Pancreas (tissue), 10 donors: ENCODE measurements around the gene ADAMTS19. TPM values are rescaled to one million over a fixed set of nuclear protein-coding genes. Genes with fewer than 3 reads are reported as not detected.
"Not testable (repeated sequence)": the region's sequence is repeated elsewhere in the genome, so short reads cannot be mapped to it uniquely, and the experiment has no call there.

Source experiments
- ATAC-seq, 4 donors: fragments of 200-7000 bp; cut with Tn5 transposase; one replicate each; pipeline versions ENCODE4 v1.8.0 to v1.9.1; 2020; ENCODE audit warnings: mild to moderate bottlenecking in 4 of 4, moderate library complexity in 4 of 4
- DNase-seq, 6 donors: peaks; one replicate each; pipeline ENCODE4 v3.0.0-alpha.2; 2020
- FAIRE-seq: peaks from 2 replicates; lab custom pipeline; 2012; peaks lifted over from hg19 to GRCh38; lab: Jason Lieb, UNC
- H3K27ac ChIP-seq, 4 donors: fragments of 200-600 bp; sonication (generic); 1 replicate in 3 of 4; 2 replicates in 1 of 4; pipeline versions ENCODE4 v1.5.0 to v1.8.0; 2020
- H3K27me3 ChIP-seq, 4 donors: fragments of 200-600 bp; one replicate each; pipeline ENCODE4 v1.8.0; 2021
- H3K36me3 ChIP-seq, 3 donors: fragments of 200-600 bp; sonication (generic) in 1 of 3; one replicate each; pipeline versions ENCODE4 v1.5.0 to v1.8.0; 2020 to 2021
- H3K4me1 ChIP-seq, 3 donors: fragments of 200-600 bp; one replicate each; pipeline ENCODE4 v1.8.0; 2021
- H3K4me3 ChIP-seq, 4 donors: fragments of 200-600 bp; sonication (generic) in 2 of 4; one replicate each; pipeline versions ENCODE4 v1.5.0 to v1.8.0; 2020 to 2021
- H3K9me3 ChIP-seq, 4 donors: fragments of 200-600 bp; one replicate each; pipeline ENCODE4 v1.8.0; 2021
- WGBS, 2 donors: extraction: QIAGEN DNeasy Blood & Tissue Kit; methylation state at CpG; one replicate each; pipeline ENCODE4 v1.1.7; 2013; 5-methylcytosine and 5-hydroxymethylcytosine counted together
- intact Hi-C, 3 donors: fragments of 100-400 bp; cut with DNase I; formaldehyde crosslinking; loops; one replicate each; pipeline versions ENCODE4 v1.11.1 to v1.14.2; 2022
- polyA plus RNA-seq, 2 donors: library from polyadenylated mRNA; stranded (reverse); fragments of 200-250 nt; gene quantifications; one replicate each; pipeline ENCODE4 v1.2.3, GENCODE V29; 2013
- total RNA-seq, 6 donors: library from RNA; stranded (reverse); fragmentation: NEBNext Ultra II Directional in 4 of 6; extraction: Animal tissue kit (Norgen Biotek cat#: 25700) in 4 of 6; gene quantifications; one replicate each; pipeline versions ENCODE4 v1.2.1 to v1.2.4, GENCODE V29; 2021 to 2023
- TF ChIP-seq, protein P1 (sequence below), 4 donors: fragments of 200-600 bp; sonication (generic) in 3 of 4; IDR thresholded peaks; one replicate each; pipeline versions ENCODE4 v1.5.0 to v1.8.0; 2021; ENCODE audit warnings: antibody characterized with exemption in 4 of 4
- donor health status: healthy with polysubstance abuse.
- donor health status: DM: no; HTN: no; CAD: no; lungs with moderate emphysema.
- donor health status: DM: no; HTN: no; CAD: no.
- donor health status: control.
- donor health status: control.
- donor health status: Bipolar disorder and iron deficiency.
- donor health status: DM: yes; HTN: yes; CAD: no.
- donor health status: DM: no; HTN: no; CAD: no.
- donor health status: DM: no; HTN: no; CAD: no.
- donor health status: DM: yes; HTN: yes; CAD: no.

ADAMTS19 gene
- total and polyA plus RNA-seq, 8 donors: 0.02 to 0.22 (median 0.08) TPM; not detected in 1

DNA sequence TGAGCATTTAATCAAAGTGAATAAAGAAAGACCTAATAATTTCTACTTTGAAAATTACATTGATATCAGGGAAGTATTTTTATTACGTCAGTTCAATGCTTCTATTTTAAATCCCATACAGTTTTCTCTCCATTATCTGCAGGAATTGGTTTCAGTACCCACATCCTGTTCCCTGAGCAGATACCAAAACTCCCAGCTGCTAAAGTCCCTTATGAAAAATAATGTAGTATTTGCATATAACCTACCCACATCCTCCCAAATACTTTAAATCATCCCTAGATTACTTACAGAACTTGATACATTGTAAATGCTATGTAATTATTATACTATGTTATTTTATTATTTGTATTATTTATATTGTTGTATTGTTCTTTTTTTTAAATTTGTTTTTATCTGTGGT is 162.4 kb downstream of the ADAMTS19 start:
- no peak for FAIRE-seq
- TF ChIP-seq, protein P1, sequence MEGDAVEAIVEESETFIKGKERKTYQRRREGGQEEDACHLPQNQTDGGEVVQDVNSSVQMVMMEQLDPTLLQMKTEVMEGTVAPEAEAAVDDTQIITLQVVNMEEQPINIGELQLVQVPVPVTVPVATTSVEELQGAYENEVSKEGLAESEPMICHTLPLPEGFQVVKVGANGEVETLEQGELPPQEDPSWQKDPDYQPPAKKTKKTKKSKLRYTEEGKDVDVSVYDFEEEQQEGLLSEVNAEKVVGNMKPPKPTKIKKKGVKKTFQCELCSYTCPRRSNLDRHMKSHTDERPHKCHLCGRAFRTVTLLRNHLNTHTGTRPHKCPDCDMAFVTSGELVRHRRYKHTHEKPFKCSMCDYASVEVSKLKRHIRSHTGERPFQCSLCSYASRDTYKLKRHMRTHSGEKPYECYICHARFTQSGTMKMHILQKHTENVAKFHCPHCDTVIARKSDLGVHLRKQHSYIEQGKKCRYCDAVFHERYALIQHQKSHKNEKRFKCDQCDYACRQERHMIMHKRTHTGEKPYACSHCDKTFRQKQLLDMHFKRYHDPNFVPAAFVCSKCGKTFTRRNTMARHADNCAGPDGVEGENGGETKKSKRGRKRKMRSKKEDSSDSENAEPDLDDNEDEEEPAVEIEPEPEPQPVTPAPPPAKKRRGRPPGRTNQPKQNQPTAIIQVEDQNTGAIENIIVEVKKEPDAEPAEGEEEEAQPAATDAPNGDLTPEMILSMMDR (IDR thresholded peaks at IDR 0.05): no peak
- peaks cover 0 to 2% (median 0%) of the 10 kb centered on the region in 3 donors for H3K36me3 ChIP-seq
- no peak overlapping the region for H3K27ac ChIP-seq
- ATAC-seq: no peak
- intact Hi-C loops: no loop called here
- H3K4me3 ChIP-seq: no peak overlapping the region
- no peak for DNase-seq
- H3K27me3 ChIP-seq: no peaks in the 10 kb centered on the region
- no peaks in the 10 kb centered on the region for H3K4me1 ChIP-seq
- H3K9me3 ChIP-seq: no peaks in the 10 kb centered on the region
- WGBS, 2 donors: 74 to 80% methylated on average over 1 of the region's 1 CpG

DNA sequence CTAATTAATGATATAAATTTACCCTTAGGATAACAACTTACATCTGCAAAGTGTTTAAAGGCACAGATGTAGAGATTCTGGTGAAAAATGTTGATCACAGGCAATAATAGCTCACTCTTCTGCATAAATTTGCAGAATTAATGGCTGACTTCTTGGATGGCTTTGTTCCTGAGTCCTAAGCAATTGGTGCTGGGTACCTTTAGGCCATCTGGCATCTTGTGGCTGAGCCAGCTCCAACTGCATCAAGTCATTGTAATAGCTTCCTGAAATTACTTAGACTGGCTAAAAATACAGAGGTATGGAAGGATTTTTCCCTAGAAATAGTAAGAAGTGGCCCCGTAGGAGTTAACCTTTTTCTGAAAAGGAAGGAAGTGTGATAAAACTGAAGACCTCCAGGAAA is 169.5 kb downstream of the ADAMTS19 start:
- FAIRE-seq (no peak), DNase-seq (no peak), ATAC-seq (no peak)
- 55 to 79% methylated on average over 1 of the region's 1 CpG for WGBS, 2 donors
- H3K27ac ChIP-seq: no peak overlapping the region
- no peaks in the 10 kb centered on the region for H3K4me1 ChIP-seq
- TF ChIP-seq, protein P1 (IDR thresholded peaks at IDR 0.05): no peak
- intact Hi-C loops: no loop called here
- H3K36me3 ChIP-seq: peaks cover 0 to 2% (median 0%) of the 10 kb centered on the region in 3 donors
- no peaks in the 10 kb centered on the region for H3K9me3 ChIP-seq
- no peak overlapping the region for H3K4me3 ChIP-seq
- H3K27me3 ChIP-seq: no peaks in the 10 kb centered on the region

DNA sequence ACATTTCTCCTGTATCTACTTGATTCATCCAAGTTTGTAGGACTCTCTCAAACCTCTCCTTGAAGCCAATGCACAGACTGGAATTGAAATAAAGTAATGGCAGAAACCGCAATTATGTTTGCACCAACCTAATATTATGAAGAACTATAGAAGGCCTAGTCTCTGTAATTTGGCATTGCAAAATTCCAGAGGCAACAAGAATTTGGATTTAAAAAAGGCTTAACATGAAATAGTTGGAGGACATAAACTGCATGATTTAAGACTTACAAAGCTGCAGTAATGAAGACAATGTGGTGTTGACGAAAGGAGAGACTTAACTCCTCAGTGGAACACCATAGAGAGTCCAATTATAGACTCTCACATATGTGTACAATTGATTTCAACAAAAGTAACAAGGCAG is 170.0 kb downstream of the ADAMTS19 start:
- TF ChIP-seq, protein P1 (IDR thresholded peaks at IDR 0.05): no peak
- WGBS, 2 donors: 80 to 84% methylated on average over 2 of the region's 2 CpGs

DNA sequence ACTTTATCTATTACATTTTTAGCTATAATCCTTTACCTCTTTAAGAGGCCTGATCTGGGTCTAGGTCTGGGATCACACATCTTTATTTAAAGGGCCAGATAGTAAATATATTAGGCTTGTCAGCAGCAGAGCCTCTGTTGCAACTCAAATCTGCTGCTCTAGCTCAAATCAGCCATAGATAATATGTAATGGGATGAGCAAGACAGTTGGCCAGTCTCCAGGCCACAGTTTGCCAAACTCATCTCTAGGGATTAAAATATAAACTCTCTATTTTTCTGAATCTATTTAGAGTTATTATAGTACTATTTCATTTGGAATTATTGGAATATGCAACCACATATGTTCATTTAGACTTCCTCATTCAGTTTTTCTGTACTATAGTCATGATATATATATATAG is 171.9 kb downstream of the ADAMTS19 start:
- Histone ChIP-seq H3K4me3 (no peak overlapping the region), H3K9me3 (no peaks in the 10 kb centered on the region), H3K4me1 (no peaks in the 10 kb centered on the region), H3K36me3 (no peaks in the 10 kb centered on the region), H3K27me3 (no peaks in the 10 kb centered on the region), H3K27ac (no peak overlapping the region)
- DNase-seq (no peak), FAIRE-seq (no peak), ATAC-seq (no peak)
- intact Hi-C loops: no loop called here
- TF ChIP-seq, protein P1 (IDR thresholded peaks at IDR 0.05): no peak

More for the DNA sequence above, 170.0 kb downstream of the ADAMTS19 start:
- Histone ChIP-seq H3K4me1 (no peaks in the 10 kb centered on the region), H3K27me3 (no peaks in the 10 kb centered on the region), H3K4me3 (no peak overlapping the region), H3K9me3 (no peaks in the 10 kb centered on the region), H3K27ac (no peak overlapping the region), H3K36me3 (peaks cover 0 to 2% (median 0%) of the 10 kb centered on the region in 3 donors)
- intact Hi-C loops: no loop called here
- DNase-seq: no peak
- no peak for ATAC-seq
- no peak for FAIRE-seq

DNA sequence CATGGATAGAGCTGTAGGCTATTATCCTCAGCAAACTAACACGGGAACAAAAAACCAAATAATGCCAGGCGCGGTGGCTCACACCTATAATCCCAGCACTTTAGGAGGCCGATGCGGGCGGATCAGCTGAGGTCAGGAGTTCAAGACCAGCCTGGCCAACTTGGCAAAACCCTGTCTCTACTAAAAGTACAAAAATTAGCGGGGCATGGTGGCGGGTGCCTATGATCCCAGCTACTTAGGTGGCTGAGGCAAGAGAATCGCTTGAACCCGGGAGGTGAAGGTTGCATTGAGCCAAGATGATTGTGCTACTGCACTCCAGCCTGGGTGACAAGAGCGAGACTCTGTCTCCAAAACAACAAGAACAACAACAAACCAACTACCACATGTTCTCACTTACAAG is 177.4 kb downstream of the ADAMTS19 start:
- H3K36me3 ChIP-seq, H3K4me3 ChIP-seq, intact Hi-C loops, H3K27me3 ChIP-seq, ATAC-seq, H3K9me3 ChIP-seq, FAIRE-seq, H3K27ac ChIP-seq, DNase-seq, H3K4me1 ChIP-seq: not testable (repeated sequence)
- WGBS, 2 donors: 92 to 95% methylated on average over 11 of the region's 11 CpGs
